MM.1S (cell line): ENCODE results near the gene SCP2D1.

ENCODE experiments used
- DNase-seq: peaks from one replicate; pipeline ENCODE4 v3.0.0-alpha.2; 2015
- H2AFZ ChIP-seq: fragments of 300-600 bp; sonication (generic); 2 replicates; pipeline ENCODE4 v1.6.0; 2016; ENCODE audit warnings: antibody characterized with exemption, low read length
- H3F3A ChIP-seq: fragments of 300-600 bp; sonication (generic); 2 replicates; pipeline ENCODE4 v1.6.1; 2016; ENCODE audit warnings: mild to moderate bottlenecking, antibody characterized with exemption, low read length, moderate library complexity, mixed read lengths; ENCODE audit not compliant: insufficient read depth
- H3K27ac ChIP-seq: fragments of 300-600 bp; sonication (generic); 2 replicates; pipeline ENCODE4 v1.5.1; 2016; ENCODE audit warnings: mild to moderate bottlenecking, low read length
- H3K27me3 ChIP-seq: fragments of 300-600 bp; sonication (generic); replicated peaks from 2 replicates; pipeline ENCODE4 v1.6.0; 2016; ENCODE audit warnings: low read length; ENCODE audit not compliant: insufficient read depth
- H3K36me3 ChIP-seq: fragments of 300-600 bp; sonication (generic); replicated peaks from 2 replicates; pipeline ENCODE4 v1.6.1; 2016; ENCODE audit warnings: mild to moderate bottlenecking, low read length, mixed read lengths; ENCODE audit not compliant: insufficient read depth
- H3K4me1 ChIP-seq: fragments of 300-600 bp; sonication (generic); 2 replicates; pipeline ENCODE4 v1.6.1; 2016; ENCODE audit warnings: low read length, mixed read lengths
- H3K4me2 ChIP-seq: fragments of 300-600 bp; sonication (generic); 2 replicates; pipeline ENCODE4 v1.6.0; 2016; ENCODE audit warnings: low read depth, low read length
- H3K4me3 ChIP-seq: fragments of 300-600 bp; sonication (generic); 2 replicates; pipeline ENCODE4 v1.5.1; 2016; ENCODE audit warnings: low read length, mixed read lengths
- H3K79me2 ChIP-seq: fragments of 300-600 bp; sonication (generic); 2 replicates; pipeline ENCODE4 v1.6.1; 2016; ENCODE audit warnings: mixed run types, low read length, mixed read lengths
- H3K9ac ChIP-seq: fragments of 300-600 bp; sonication (generic); 2 replicates; pipeline ENCODE4 v1.6.1; 2016; ENCODE audit warnings: low read length, mixed read lengths
- H3K9me2 ChIP-seq: fragments of 300-600 bp; sonication (generic); replicated peaks from 2 replicates; pipeline ENCODE4 v1.6.1; 2016; ENCODE audit warnings: mild to moderate bottlenecking, low read length, mixed read lengths; ENCODE audit not compliant: insufficient read depth
- H3K9me3 ChIP-seq: fragments of 300-600 bp; sonication (generic); replicated peaks from 2 replicates; pipeline ENCODE4 v1.6.1; 2016; ENCODE audit warnings: mild to moderate bottlenecking, low read length, mixed read lengths; ENCODE audit not compliant: insufficient read depth
- H4K20me1 ChIP-seq: fragments of 300-600 bp; sonication (generic); 2 replicates; pipeline ENCODE4 v1.6.1; 2016; ENCODE audit warnings: mild to moderate bottlenecking, low read length, moderate library complexity, mixed read lengths; ENCODE audit not compliant: insufficient read depth
- EZH2 ChIP-seq: fragments of 300-600 bp; sonication (generic); optimal IDR thresholded peaks from 2 replicates; pipeline ENCODE3; 2017; ENCODE audit warnings: low read depth, mild to moderate bottlenecking, antibody characterized with exemption, low read length, mixed read lengths
- EZH2phosphoT487 ChIP-seq: fragments of 300-600 bp; sonication (generic); IDR thresholded peaks from 2 replicates; pipeline ENCODE4 v1.6.1; 2018; ENCODE audit warnings: antibody characterized with exemption, low read length
- TF ChIP-seq, protein P1 (sequence below): fragments of 300-600 bp; sonication (generic); IDR thresholded peaks from 2 replicates; pipeline ENCODE4 v1.5.1; 2016; ENCODE audit warnings: antibody characterized with exemption, low read length, mixed read lengths

Gene SCP2D1

DNA sequence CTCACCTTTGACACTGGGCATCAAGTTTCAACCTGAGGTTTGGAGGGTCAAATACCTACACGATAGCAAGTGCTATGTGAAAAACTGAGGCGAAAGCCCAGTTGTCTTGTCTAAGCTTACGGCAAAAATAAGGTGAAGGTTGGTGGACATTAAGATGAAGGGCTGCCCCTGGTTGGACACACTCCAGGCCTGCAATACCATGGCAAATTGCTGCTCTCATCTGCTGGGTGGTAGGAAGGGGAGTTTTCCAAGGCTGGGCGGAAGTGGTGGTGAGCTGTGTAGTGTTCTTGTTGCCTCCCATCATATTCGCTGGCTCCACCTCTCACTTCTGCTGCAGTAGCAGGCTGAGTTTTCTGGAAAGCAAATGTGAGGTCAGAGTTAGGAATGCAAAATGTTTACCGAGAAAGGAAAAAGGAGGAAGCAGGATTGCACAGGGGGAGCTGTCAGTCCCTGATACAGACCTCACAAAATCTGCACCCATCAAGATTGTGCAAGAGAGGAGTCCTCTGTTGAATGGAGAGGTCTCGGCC, 33.7 kb downstream of the SCP2D1 start:
- H3K4me2 ChIP-seq, result no peak overlapping the region
- H3K9me2 ChIP-seq, result no peaks in the 10 kb centered on the region
- no peak overlapping the region for H3K9ac ChIP-seq
- H3K9me3 ChIP-seq, result no peaks in the 10 kb centered on the region
- no peaks in the 10 kb centered on the region for H4K20me1 ChIP-seq
- no peaks in the 10 kb centered on the region for H3K79me2 ChIP-seq
- H3K27me3 ChIP-seq, result no peaks in the 10 kb centered on the region
- H3K4me1 ChIP-seq, result no peaks in the 10 kb centered on the region
- no peak overlapping the region for H2AFZ ChIP-seq
- no peak overlapping the region for H3K27ac ChIP-seq
- no peak overlapping the region for H3K4me3 ChIP-seq
- no peaks in the 10 kb centered on the region for H3K36me3 ChIP-seq
- H3F3A ChIP-seq, result no peaks in the 10 kb centered on the region
- no peak for DNase-seq
- TF ChIP-seq EZH2 (no peak), EZH2phosphoT487 (no peak)
- TF ChIP-seq, protein P1, sequence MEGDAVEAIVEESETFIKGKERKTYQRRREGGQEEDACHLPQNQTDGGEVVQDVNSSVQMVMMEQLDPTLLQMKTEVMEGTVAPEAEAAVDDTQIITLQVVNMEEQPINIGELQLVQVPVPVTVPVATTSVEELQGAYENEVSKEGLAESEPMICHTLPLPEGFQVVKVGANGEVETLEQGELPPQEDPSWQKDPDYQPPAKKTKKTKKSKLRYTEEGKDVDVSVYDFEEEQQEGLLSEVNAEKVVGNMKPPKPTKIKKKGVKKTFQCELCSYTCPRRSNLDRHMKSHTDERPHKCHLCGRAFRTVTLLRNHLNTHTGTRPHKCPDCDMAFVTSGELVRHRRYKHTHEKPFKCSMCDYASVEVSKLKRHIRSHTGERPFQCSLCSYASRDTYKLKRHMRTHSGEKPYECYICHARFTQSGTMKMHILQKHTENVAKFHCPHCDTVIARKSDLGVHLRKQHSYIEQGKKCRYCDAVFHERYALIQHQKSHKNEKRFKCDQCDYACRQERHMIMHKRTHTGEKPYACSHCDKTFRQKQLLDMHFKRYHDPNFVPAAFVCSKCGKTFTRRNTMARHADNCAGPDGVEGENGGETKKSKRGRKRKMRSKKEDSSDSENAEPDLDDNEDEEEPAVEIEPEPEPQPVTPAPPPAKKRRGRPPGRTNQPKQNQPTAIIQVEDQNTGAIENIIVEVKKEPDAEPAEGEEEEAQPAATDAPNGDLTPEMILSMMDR, result no peak

DNA sequence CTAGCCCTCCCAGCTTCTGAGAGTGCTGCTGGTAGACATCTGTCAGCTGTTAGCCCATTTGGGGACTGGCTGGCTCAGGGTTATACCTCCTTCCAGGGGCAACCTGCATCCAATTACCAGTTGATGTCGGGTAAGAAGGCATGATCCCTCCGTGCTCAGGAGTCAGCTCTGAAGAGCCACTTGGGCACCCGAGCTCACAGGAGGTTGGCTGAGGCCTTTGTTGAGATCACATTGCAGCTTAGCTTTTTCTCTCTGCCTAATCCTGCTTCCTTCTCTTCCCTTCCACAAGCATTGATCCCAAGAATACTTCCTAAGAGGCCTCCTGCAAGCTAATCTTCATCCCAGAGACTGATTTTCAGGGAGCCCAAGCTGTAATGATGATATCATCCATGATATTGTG, 35.5 kb downstream of the SCP2D1 start:
- DNase-seq, result no peak
- H3K4me1 ChIP-seq, result no peaks in the 10 kb centered on the region
- no peaks in the 10 kb centered on the region for H3K36me3 ChIP-seq
- H3K27me3 ChIP-seq, result no peaks in the 10 kb centered on the region
- no peaks in the 10 kb centered on the region for H3K79me2 ChIP-seq
- no peaks in the 10 kb centered on the region for H3K9me2 ChIP-seq
- TF ChIP-seq EZH2phosphoT487 (no peak), EZH2 (no peak)
- TF ChIP-seq, protein P1, result no peak
- no peaks in the 10 kb centered on the region for H3F3A ChIP-seq
- no peak overlapping the region for H3K4me3 ChIP-seq
- no peak overlapping the region for H3K27ac ChIP-seq
- H3K9me3 ChIP-seq, result no peaks in the 10 kb centered on the region
- no peak overlapping the region for H3K4me2 ChIP-seq
- no peaks in the 10 kb centered on the region for H4K20me1 ChIP-seq
- no peak overlapping the region for H2AFZ ChIP-seq
- H3K9ac ChIP-seq, result no peak overlapping the region

DNA sequence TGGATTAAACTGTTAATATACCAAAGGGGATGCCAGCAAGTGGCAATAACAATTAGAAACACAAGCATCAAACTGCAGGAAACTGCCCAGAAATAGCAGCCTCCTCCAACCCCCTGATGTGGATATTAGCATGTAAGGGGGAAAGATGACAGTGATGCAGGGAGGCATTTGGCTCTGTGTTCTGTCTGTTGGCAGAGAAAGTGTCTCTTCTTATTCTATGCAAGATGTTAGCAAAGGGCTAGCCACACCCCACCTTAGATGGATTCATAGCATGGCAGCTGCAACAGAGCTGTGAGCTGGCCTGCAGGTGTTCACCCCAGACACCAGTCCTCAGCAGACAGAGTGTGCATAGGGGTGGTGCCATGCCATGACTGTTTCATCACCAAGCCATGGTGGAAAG, 38.0 kb downstream of the SCP2D1 start:
- Histone ChIP-seq H3K4me3 (no peak overlapping the region), H3K9me2 (no peaks in the 10 kb centered on the region), H3K4me2 (no peak overlapping the region), H2AFZ (no peak overlapping the region), H3K27ac (no peak overlapping the region), H3K36me3 (no peaks in the 10 kb centered on the region), H3K9ac (no peak overlapping the region), H3K4me1 (no peaks in the 10 kb centered on the region), H3K9me3 (no peaks in the 10 kb centered on the region), H3F3A (no peaks in the 10 kb centered on the region), H4K20me1 (no peaks in the 10 kb centered on the region), H3K79me2 (no peaks in the 10 kb centered on the region), H3K27me3 (no peaks in the 10 kb centered on the region)
- DNase-seq, result no peak
- TF ChIP-seq EZH2phosphoT487, result no peak
- TF ChIP-seq EZH2, result no peak
- TF ChIP-seq, protein P1, result no peak
